ENCODE results near the gene FCHSD1.

The FCHSD1 gene

DNA sequence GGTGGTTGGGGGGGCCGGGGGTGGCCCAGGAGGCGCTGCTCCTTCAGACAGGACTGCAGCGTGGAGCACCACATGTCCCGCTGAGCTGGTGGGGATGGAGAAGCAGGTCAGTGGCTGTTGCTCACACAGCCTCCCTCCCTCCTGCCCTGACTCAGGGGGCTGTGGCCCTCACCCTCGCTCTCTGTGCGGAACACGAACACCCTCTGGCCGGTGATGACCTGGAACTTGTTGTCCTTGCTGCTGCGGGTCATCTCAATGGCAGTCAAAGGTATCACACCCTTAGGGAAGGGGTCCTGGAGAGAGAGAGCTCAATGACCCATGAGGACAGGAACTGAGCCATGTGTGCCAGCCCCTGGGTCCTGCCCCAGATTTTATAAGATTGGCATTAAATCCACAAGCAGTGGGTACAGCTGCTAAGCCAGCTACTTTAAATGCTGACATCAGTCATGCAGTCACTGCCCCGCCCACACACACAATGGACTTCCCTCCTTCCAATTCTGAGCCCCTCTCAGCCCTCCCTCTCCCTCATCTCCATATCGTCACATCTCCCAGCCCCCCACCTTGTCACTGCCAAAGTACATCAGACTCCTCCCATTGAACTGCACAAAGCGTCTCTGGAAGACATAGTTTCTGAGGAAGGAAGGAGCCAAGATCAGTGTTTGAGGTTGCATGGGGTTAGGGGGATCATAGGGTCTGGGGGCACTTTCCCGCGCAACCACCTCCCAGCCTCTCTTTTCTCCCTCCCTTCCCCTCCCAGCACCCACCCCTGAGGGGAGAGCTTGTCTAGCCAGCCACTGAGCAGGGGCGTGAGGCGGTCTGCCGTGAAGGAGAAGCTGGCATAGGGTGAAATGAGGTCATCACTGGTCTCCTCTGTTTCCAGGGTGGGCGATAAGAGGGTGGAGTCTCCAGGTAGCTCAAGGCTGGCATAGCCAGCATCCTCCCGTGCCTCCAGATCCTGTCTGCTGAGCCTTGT is 21.9 kb upstream of the FCHSD1 start:
- no peak for DNase-seq

GRCh38 chr5:141672071-141672840 is 21.0 kb upstream of the FCHSD1 start:
- no peak for DNase-seq

DNA sequence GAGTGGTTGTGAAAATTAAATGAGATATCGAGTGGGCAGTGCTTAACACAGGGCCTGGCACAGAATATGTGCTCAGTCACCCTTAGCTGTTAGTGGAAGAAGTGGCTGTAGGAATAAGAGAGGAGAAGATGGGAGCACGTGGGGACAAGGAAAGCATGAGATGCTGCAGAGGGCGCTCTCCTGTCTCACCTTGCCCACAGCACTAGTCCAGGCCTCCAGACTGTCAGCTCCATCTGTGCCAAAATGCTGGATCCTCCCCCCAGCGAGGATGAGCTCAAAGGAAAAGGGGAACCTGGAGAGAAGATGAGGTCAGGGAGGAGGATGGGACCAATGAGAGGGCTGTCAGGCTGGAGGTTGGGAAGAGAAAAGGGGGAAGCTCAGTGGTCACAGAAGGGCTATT is 18.3 kb upstream of the FCHSD1 start:
- no peak for DNase-seq

DNA sequence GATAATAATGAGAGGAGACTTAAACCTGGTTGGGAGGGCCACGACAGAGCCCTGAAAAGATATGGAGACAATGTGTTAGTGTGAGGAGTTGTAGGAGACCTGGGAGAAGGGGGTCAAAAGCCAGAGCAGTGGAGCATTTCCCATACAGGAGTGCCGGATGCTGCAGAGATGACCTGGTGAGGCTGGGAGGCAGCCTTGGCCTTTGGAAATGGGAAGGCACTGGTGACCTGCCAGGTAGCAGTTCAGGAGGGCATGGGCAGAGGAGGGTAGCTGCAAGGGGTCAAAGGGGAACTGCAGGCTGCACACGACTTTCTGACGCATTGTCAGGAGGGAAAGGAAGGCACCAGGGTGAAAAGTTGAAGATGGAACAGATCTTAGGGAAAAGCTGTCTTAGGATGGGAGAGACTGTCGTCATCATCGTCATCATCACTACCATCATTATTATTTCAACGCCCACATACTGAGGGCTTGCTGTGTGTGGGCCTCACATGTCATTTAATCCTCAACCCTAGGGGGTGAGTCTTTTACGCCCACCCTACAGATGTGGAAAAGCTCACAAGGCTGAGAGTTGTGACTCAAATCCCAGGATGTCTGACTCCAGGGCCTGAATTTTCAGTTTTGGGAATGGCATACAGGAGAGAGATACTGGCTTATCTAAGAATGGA is 17.5 kb upstream of the FCHSD1 start:
- DNase-seq, result no peak

DNA sequence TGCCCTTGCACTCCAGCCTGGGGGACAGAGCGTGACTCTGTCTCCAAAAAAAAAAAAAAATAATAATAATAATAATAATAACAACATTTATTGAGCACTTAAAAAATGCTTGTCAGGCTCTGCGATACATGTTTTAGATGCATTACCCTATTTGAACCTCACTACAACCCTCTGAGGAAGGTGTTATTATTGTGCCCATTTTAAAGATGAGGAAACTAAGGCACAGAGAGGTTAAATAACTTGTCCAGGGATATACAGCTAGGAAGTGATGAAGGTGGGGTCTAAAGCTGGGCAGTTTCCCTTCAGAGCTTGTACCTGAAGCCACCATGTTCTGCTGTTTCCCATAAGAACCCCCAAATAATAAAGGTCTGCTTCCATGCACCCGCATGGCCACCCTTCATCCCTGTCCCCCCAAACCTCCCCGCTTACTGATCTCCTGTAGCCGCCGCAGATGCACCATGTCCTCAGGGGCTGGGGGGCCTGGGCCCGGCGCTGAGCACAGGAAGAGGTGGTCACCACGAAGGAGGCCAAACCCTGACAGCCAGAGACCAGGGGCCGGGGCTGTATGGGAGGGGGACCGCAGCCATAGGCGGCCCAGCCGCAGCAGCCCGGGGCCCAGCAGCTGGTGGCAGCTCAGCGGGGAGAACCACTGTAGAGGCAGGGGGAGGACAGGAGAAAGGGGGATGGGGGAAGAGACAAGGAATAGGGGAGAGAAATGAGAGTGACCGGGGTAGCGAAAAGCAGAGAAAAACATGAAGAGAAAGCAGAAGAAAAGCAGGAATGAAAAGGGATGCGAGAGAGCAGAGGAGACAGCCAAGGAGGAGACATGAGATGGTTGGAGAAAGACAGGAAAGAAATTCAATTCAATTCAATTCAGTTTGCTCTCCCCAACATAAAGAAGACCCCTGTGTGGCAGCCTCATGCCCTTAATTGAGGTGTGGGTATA is 15.1 kb upstream of the FCHSD1 start:
- no peak for DNase-seq

DNA sequence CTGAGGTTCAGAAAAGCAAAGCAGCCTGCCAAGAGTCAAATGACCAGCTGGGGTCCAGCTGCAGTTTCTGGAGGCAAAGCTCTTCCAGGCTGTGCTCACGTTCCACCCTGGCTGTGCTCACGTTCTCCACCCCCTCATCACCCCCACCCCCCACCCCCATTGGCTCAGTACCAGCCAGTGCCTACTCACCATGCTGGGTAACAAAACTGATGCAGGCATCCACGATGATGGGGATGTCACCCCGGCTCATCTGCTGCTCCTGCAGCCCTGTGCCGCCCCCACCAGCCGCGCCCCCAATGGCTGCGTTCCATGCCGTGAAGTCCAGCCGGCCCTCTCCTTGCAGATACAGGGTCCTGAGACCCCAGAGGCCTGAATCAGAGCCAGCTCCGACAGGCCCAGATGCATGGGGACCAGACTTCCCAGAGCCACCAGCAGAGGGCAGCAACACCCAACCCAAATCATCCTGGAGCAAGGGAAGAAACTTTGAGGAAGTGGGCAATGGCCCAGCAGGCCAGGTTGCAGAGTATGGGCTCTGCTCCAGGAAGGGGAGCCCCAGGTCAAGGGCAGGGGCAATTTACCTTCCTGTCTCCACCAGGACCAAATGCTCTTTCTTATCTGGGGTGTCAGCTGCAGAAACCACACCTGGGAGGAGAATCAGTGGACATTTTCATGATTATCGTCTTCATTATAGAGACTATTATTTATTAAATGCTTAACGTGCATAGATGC is 13.7 kb upstream of the FCHSD1 start:
- peak; percentile 76 to 77 for DNase-seq

DNA sequence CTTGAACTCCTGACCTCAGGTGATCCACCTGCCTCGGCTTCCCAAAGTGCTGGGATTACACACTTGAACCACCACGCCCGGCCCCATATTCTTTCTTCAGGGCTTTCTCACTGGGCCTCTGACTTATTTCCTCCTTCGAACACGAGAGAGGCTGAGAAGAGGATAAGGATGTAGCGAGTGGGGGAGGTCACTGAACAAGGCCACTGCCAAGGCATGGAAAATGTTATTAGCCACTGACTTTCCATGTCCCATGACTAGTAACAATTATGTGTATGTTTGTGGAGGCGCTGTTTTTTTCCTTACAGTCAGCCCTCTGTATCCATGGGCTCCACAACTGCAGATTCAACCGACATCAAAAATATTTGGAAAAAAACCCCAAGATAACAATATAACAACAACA is 12.3 kb upstream of the FCHSD1 start:
- DNase-seq, result no peak

GRCh38 chr5:141662028-141662427 is 10.8 kb upstream of the FCHSD1 start:
- DNase-seq, result no peak

- no peak for DNase-seq
These were observed 6.8 kb upstream of the FCHSD1 start for GRCh38 chr5:141657937-141658545.

GRCh38 chr5:141657404-141657803 is 6.2 kb upstream of the FCHSD1 start:
- DNase-seq, result no peak

GRCh38 chr5:141656396-141656795 is 5.2 kb upstream of the FCHSD1 start:
- no peak for DNase-seq

- DNase-seq, result no peak
These were observed 3.8 kb upstream of the FCHSD1 start for GRCh38 chr5:141655020-141655419.

DNA sequence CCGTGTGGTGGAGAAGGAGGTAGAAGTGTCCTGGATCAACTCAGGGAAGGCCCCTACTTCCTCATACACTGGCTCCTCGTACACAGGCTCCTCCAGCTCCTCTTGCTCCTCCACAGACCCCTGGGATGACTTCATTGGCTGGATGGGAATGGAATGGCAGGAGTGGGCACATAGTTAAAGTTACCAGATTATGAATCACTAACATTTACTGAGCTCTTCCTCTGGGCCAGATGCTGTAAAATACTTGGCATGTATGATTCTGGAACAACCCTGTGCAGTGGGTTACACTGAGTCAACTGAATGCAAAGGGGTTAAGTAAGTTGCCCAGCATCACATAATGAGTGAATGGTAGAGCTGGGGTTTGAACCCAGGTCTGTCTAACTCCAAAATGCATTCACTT is 3.1 kb upstream of the FCHSD1 start:
- no peak for DNase-seq

- DNase-seq, result no peak
These were observed 499 bp upstream of the FCHSD1 start for GRCh38 chr5:141651728-141652105.

DNA sequence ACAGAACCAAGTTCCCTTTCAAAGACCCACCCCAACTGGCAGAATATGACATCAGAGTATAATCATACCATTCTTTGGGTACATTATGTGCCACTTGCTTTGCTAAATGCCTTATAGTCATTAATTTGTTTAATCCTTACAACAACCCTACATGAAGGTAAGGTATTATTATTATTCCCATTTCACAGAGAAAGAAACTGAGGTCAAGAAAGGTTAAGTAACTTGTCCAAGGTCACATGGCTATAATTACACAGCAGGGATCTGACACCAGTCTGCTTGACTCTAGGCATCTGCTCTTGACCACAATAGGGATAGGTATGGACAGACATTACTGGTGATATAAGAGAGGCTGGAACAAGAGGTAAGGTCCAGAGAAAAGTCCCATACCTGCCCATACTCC is 1.2 kb downstream of the FCHSD1 start:
- DNase-seq, result no peak

GRCh38 chr5:141649056-141649688 is 2.0 kb downstream of the FCHSD1 start:
- DNase-seq, result no peak

- no peak for DNase-seq
These were observed 3.4 kb downstream of the FCHSD1 start for GRCh38 chr5:141647851-141648250.

- DNase-seq, result no peak
These were observed 4.0 kb downstream of the FCHSD1 start for GRCh38 chr5:141647242-141647641.

DNA sequence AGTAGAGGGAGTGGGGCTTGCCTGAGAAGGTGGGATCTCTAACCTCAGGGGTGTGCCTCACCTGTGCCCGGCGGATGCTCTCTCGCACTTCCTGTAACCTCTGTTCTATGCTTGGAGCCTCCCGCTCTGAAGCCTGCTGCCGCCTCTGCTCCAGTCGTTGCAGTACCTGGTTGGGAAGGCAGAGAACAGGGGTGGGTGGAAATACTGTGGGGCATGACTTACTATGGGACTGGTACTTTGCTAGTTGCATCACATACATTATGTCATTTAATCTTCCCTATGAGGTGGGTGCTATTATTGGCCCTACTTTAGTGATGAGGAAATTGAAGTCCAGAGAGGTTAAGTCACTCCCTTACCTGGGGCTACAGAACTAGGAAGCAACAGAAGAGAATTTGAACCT is 5.2 kb downstream of the FCHSD1 start:
- DNase-seq, result no peak

DNA sequence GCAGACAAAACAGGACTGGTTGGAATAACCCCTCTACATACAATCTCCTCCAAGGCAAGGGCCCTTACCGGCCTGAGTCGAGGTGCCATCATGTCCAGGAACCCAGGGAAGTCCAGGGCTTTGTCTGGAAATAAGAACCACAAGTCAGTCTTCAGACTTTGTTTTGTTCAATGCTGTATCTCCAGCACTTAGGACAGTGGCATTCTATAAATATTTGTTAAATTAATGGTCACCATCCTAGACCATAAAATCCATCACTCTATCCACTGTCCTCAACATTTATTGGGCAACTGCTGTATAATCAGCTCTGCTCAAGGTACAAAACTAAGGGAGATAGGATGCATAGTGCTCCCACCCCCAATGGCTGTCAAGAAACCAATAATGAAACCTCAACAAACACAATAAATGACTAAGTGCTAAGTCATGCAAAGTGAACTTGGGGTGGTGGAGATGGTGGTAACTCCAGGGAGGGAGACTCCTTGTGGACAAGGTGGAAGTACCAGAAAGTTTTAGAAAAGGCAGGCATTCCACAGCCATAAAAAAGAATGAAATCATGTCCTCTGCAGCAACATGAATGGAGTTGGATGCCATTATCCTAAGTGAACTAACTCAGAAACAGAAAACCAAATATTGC is 9.5 kb downstream of the FCHSD1 start:
- DNase-seq, result no peak
